Measurements from ENCODE around the gene FAT4. TPM values are rescaled to one million over a fixed set of nuclear protein-coding genes. Genes with fewer than 3 reads are reported as not detected.

Gene FAT4, protein sequence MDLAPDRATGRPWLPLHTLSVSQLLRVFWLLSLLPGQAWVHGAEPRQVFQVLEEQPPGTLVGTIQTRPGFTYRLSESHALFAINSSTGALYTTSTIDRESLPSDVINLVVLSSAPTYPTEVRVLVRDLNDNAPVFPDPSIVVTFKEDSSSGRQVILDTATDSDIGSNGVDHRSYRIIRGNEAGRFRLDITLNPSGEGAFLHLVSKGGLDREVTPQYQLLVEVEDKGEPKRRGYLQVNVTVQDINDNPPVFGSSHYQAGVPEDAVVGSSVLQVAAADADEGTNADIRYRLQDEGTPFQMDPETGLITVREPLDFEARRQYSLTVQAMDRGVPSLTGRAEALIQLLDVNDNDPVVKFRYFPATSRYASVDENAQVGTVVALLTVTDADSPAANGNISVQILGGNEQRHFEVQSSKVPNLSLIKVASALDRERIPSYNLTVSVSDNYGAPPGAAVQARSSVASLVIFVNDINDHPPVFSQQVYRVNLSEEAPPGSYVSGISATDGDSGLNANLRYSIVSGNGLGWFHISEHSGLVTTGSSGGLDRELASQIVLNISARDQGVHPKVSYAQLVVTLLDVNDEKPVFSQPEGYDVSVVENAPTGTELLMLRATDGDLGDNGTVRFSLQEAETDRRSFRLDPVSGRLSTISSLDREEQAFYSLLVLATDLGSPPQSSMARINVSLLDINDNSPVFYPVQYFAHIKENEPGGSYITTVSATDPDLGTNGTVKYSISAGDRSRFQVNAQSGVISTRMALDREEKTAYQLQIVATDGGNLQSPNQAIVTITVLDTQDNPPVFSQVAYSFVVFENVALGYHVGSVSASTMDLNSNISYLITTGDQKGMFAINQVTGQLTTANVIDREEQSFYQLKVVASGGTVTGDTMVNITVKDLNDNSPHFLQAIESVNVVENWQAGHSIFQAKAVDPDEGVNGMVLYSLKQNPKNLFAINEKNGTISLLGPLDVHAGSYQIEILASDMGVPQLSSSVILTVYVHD (N-terminal part only)
- not detected for total RNA-seq

DNA sequence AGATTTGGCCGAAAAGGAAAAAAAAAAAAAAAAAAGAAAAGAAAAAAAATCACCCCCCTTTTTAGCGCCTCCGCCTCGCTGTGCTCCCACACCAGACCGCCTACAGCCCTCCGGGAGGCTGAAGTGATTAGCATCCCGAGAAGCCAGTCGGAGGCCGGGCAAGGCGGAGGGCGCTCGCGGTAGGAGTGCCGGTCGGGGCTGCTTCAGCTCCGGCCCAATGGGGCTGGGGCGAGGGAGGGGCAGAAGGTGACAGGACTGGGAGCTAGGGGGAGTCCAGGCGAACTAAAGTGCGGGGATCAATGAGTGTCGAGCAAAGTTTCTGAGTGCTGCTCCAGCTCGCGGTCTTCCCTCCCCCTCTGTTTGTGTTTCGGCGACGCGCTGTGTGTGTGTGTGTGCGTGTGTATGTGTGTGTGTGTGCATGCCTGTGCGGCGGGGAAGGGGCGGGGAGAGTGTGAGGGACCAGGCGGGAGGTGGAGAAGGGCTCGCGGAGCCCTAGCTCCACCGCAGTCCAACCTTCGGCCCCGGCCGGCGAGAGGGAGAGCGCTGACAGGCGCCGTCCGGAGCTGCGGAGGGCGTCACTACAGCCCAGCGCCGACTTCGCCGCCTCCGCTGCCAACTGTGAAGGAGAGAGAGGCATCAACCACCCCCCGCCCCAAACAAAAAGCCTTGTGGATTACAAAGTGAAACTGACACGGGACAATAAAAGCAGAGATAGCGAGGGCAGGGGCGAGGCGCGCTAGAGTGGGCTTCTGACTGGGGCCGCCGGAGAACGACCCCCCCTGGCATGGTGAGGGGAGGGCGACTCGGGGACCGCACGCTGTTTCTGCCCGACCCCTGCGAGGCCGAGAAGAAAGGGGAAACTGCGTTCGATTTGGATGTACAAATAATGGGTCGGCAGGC lies at the start of gene FAT4:
Gene FAT4, plus strand, starts transcription at position 280 of the 900 bp plus-strand sequence. CDS start 1,457 bp downstream, outside the sequence.
- Mint-ChIP-seq H3K4me3 (peak within 1 kb of the TSS; percentile 75), H3K27ac (no peak within 1 kb of the TSS), H3K36me3 (ENCODE audit: low read depth) (peaks cover 3% of the 10 kb centered on the region), H3K4me1 (peaks cover 19% of the 10 kb centered on the region), H3K27me3 (peaks cover 56% of the 10 kb centered on the region), H3K9me3 (no peaks in the 10 kb centered on the region)
- ChIA-PET POLR2A (interaction anchor here (0.6 kb wide), 1 partner anchor 1710 kb away, joined by 3 read pairs; no protein-coding TSS in a partner anchor), CTCF (no interaction called here)
- peak; percentile 33 for DNase-seq

DNA sequence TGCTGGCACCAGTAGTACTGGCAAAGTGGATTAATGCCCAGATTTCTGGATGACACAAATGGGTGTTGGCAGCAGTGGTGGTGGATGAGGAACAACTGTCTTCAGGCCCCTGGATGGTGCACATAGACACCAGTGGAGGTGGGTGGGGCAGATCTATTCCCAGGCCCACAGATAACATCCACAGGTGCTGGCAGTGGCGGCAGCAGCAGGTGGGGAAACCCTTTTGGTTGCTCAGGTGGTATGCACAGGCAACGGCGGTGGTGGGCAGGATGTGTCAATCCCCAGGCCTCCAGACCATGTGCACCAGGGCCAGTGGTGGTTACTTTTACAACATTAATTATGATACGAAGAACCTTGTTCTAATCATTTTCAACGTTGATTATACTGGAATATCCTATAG lies 48.9 kb upstream of the FAT4 start:
- ChIA-PET POLR2A (no interaction called here), CTCF (no interaction called here)
- Mint-ChIP-seq H3K27ac (no peak overlapping the region), H3K27me3 (no peaks in the 10 kb centered on the region), H3K4me1 (no peaks in the 10 kb centered on the region), H3K9me3 (no peaks in the 10 kb centered on the region), H3K4me3 (no peak overlapping the region), H3K36me3 (ENCODE audit: low read depth) (no peaks in the 10 kb centered on the region)
- DNase-seq = no peak

DNA sequence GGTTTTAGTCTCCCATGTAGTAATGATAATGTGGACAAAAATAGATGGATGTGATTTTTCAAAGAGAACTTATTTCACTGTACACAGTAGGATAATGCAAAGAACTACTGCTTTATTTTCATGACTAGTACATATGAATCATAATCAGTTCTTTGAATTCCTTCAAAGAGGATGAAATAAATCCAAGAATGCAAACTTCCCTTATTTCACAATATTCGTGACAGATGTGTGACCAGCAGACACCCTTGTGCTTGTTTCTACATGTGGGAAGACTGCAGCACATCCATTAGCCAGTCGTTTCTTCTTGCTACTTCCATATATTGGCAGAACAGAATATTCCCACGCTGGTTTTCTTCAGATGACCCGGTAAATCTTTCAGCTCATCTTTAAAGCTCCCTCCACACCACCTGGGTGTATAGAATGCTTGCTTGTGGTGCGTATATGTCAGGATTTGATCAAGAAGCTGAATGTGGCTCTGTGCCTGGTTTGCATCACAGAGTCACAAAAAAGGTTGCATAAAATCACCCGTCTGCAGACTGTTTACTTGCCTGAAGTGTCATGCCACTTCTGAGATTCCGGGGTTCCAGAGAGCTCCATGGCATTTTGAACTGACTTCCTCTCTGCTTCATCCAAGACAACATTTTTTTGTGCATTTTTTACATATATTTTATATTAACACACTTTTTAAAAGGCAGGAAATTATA lies 47.7 kb upstream of the FAT4 start:
- CTCF ChIA-PET = no interaction called here
- Mint-ChIP-seq H3K36me3 (ENCODE audit: low read depth) (no peaks in the 10 kb centered on the region), H3K4me3 (no peak overlapping the region), H3K4me1 (no peaks in the 10 kb centered on the region), H3K9me3 (no peaks in the 10 kb centered on the region), H3K27me3 (no peaks in the 10 kb centered on the region), H3K27ac (no peak overlapping the region)
- no peak for DNase-seq
- POLR2A ChIA-PET = no interaction called here

DNA sequence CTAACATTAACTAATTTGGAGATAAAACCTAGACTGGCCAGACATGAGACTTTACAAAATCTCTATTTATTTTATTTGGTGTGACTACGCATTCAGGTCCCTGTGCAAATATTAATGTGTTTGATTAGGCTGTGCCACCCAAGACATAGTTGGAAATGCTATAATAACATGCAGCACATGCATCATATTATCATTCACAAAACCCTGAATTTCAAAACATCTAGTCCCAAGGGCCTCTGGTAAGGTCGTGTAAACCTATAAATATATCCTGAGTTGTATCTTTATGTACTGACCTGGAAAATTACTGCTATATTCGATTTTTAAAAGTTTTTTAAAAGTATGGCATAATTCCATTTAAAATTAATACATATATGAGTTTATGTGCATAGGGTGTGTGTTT lies 47.1 kb upstream of the FAT4 start:
- POLR2A ChIA-PET = no interaction called here
- Mint-ChIP-seq H3K4me3 (no peak overlapping the region), H3K27me3 (no peaks in the 10 kb centered on the region), H3K36me3 (ENCODE audit: low read depth) (no peaks in the 10 kb centered on the region), H3K27ac (no peak overlapping the region), H3K9me3 (no peaks in the 10 kb centered on the region), H3K4me1 (no peaks in the 10 kb centered on the region)
- CTCF ChIA-PET = no interaction called here
- DNase-seq = no peak

DNA sequence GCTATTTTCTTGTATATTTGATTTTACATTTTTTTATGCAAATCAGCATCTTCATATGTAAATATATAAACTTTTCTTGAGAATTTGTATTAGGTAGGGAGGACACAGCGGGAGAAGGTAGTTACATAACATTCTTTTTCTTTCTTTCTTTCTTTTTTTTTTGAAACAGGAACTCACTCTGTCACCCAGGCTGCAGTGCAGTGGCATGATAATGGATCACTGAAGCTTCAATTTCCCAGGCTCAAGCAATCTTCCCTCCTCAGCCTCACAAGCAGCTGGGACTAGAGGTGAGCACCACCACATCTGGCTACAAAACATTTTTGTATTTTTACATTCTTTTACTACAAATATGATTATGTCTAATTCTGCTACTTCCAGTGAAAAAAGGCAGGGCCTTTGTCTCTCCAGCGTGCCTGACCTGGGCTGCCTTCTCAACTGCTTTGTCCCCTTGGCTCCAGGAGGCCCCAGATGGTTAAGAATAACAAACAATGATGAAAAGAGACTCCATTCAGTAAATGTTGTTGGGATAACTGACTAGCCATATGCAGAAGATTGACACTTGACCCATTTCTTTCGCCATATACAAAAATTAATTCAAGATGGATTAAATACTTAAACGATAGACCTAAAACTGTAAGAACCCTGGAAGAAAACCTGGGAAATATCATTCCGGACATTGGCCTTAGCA lies 46.5 kb upstream of the FAT4 start:
- DNase-seq = no peak
- Mint-ChIP-seq H3K27ac (no peak overlapping the region), H3K27me3 (no peaks in the 10 kb centered on the region), H3K36me3 (ENCODE audit: low read depth) (no peaks in the 10 kb centered on the region), H3K9me3 (no peaks in the 10 kb centered on the region), H3K4me3 (no peak overlapping the region), H3K4me1 (no peaks in the 10 kb centered on the region)
- CTCF ChIA-PET = no interaction called here
- POLR2A ChIA-PET = no interaction called here

DNA sequence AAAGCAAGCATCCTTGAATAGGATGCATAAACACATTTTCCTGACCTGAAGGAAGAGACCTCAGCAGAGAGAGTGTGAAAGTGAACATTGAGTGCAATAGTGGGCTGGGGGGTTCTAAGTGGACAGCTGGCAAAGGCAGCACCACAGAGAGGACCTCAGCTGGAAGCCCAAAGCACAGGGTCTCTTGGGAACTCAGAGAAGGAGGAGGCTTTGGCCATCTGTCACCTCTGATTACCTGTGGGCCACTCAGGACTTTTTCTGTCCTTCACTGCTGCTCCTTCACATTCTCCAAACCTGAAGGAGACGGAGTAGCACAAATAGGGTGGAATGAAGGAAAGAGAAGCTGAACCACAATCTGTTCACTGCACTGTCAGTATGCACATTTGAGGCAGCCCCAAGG lies 37.9 kb upstream of the FAT4 start:
- no peaks in the 10 kb centered on the region for H3K4me1 Mint-ChIP-seq
- no peaks in the 10 kb centered on the region for H3K9me3 Mint-ChIP-seq
- H3K27ac Mint-ChIP-seq = no peak overlapping the region
- no peak overlapping the region for H3K4me3 Mint-ChIP-seq
- H3K27me3 Mint-ChIP-seq = no peaks in the 10 kb centered on the region
- DNase-seq = no peak
- H3K36me3 Mint-ChIP-seq (ENCODE audit: low read depth) = no peaks in the 10 kb centered on the region
- CTCF ChIA-PET = no interaction called here
- POLR2A ChIA-PET = no interaction called here

DNA sequence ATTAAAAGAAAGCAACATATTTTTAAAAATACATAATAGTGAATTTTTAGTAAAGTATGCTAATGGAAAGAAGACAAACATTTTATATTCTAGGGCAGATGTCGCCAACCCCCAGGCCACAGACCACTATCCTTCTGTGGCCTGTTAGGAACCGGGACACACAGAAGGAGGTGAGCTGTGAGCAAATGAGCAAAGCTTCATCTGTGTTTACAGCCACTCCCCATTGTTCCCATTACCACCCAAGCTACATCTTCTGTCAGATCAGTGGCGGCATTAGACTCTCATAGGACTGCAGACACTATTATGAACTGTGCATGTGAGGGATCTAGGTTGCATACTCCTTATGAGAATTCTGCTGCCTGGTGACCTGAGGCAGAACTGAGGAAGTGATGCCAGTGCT lies 37.0 kb upstream of the FAT4 start:
- Mint-ChIP-seq H3K27ac (no peak overlapping the region), H3K4me3 (no peak overlapping the region), H3K9me3 (no peaks in the 10 kb centered on the region), H3K36me3 (ENCODE audit: low read depth) (no peaks in the 10 kb centered on the region), H3K4me1 (no peaks in the 10 kb centered on the region), H3K27me3 (no peaks in the 10 kb centered on the region)
- CTCF ChIA-PET = interaction anchor here (0.6 kb wide), 1 partner anchor 326 kb away, joined by 3 read pairs; no protein-coding TSS in a partner anchor
- POLR2A ChIA-PET = no interaction called here
- DNase-seq = no peak

DNA sequence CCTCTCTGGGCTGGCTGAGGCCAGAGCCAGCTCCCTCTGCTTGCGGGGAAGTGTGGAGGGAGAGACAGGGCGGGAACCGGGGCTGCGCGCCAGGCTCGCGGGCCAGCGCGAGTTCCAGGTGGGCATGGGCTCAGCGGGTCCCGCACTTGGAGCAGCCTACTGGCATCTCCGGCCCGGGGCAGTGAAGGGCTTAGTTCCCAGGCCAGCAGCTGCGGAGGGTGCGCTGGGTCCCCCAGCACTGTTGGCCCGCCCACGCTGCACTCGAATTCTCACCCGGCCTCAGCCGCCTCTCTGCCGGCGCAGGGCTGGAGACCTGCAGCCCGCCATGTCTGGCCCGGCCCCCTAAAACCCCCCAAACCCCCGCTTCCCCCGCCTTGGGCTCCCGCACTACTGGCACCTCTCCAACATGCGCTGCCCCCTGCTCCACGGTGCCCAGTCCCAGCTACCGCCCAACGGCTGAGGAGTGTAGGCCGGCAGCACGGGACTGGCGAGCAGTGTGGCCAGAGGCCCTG lies 33.8 kb upstream of the FAT4 start:
- ChIA-PET POLR2A (no interaction called here), CTCF (no interaction called here)
- H3K4me3 Mint-ChIP-seq = no peak overlapping the region
- H3K27ac Mint-ChIP-seq = no peak overlapping the region
- H3K36me3 Mint-ChIP-seq (ENCODE audit: low read depth) = no peaks in the 10 kb centered on the region
- no peaks in the 10 kb centered on the region for H3K4me1 Mint-ChIP-seq
- no peaks in the 10 kb centered on the region for H3K9me3 Mint-ChIP-seq
- no peaks in the 10 kb centered on the region for H3K27me3 Mint-ChIP-seq
- DNase-seq = no peak

DNA sequence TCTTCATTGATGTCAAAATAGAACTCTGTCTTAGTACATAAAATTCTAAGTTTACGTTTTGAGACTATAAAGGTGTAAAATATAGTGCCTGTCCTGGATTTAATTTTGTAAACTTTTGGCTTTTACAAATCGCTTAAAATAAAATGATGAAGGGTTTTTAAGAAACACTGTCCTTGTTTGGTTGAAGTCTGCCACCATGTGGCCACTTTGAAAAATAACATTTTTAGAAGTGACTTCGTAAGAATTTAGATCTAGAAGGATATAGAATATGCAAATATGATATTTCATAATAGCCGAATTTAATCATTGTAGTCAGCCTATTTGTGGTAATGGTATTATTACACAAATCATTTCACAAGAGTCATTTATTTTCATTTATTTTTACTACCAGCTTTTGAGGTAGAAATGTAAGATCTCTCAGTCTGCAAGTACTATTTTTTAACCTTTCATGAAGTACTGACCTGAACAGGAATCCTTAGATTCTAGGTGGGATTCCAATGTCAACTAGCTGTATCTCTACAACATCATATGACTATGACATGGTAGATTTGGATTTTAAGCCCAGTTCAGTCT lies 31.0 kb upstream of the FAT4 start:
- DNase-seq = no peak

DNA sequence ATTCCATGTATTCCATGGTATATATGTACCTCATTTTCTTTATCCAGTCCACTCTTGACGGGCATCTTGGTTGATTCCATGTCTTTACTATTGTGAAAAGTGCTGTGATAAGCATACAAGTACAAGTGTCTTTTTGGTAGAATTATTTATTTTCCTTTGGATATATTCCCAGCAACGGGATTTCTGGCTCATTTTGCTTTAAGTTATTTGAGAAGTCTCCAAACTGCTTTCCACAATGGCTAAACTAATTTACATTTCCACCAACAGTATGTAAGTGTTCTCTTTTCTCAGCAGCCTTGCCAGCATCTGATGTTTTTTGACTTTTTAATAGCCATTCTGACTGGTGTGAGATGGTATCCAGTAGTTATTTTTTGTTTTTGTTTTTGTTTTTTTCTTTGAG lies 17.6 kb upstream of the FAT4 start:
- Mint-ChIP-seq H3K4me3 (no peak overlapping the region), H3K4me1 (no peaks in the 10 kb centered on the region), H3K36me3 (ENCODE audit: low read depth) (no peaks in the 10 kb centered on the region), H3K27me3 (no peaks in the 10 kb centered on the region), H3K9me3 (no peaks in the 10 kb centered on the region), H3K27ac (no peak overlapping the region)
- ChIA-PET CTCF (no interaction called here), POLR2A (no interaction called here)
- no peak for DNase-seq

More for the DNA sequence above, 31.0 kb upstream of the FAT4 start:
- ChIA-PET POLR2A (no interaction called here), CTCF (interaction anchor here (0.9 to 1.2 kb wide), 2 partner anchors 140 to 955 kb away, joined by 3 read pairs; no protein-coding TSS in a partner anchor)
- no peaks in the 10 kb centered on the region for H3K9me3 Mint-ChIP-seq
- H3K4me3 Mint-ChIP-seq = no peak overlapping the region
- no peaks in the 10 kb centered on the region for H3K27me3 Mint-ChIP-seq
- H3K27ac Mint-ChIP-seq = no peak overlapping the region
- H3K36me3 Mint-ChIP-seq (ENCODE audit: low read depth) = no peaks in the 10 kb centered on the region
- H3K4me1 Mint-ChIP-seq = no peaks in the 10 kb centered on the region

DNA sequence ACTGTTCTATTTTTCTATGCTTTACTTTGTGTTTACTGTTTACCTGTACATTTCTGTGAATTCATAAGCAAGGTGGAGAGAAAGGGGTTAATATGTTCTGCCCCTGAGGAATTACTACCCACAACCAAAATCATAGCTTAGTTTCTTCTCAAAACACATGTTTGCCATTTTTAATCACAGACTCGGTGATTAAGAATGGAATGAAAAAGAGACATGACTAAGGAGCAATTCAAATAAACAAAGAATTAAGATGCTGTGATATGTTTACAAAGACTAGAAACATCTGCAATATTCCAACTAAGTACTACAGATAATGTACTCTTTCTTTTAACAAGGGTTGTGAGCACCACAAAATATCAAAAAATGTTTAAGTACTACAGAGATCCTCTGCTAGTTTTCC lies 11.7 kb upstream of the FAT4 start:
- H3K4me1 Mint-ChIP-seq = no peaks in the 10 kb centered on the region
- CTCF ChIA-PET = no interaction called here
- no peak overlapping the region for H3K4me3 Mint-ChIP-seq
- H3K27me3 Mint-ChIP-seq = no peaks in the 10 kb centered on the region
- H3K27ac Mint-ChIP-seq = no peak overlapping the region
- H3K9me3 Mint-ChIP-seq = no peaks in the 10 kb centered on the region
- POLR2A ChIA-PET = no interaction called here
- H3K36me3 Mint-ChIP-seq (ENCODE audit: low read depth) = no peaks in the 10 kb centered on the region
- no peak for DNase-seq

Data from activated CD4-positive, alpha-beta T cell treated with anti-CD3 and anti-CD28 coated beads, Interleukin-2, amount 10 ng/mL, durations not matched to agents 7 days and 5 days (primary cell).